Stimulated activated naive CD8-positive, alpha-beta T cell treated with anti-CD3 and anti-CD28 coated beads, Interleukin-15, amount 100 ng/mL, for 72 hours (primary cell): ENCODE data around the gene CNTLN.
A peak's percentile ranks its signal among the peaks of the same experiment; 100 is the strongest.

Experiments used
- ATAC-seq: fragments of 150-1000 bp; cut with Tn5 transposase; 2 replicates; pipeline ENCODE4 v1.10.0; 2021; ENCODE audit warnings: mild to moderate bottlenecking, moderate library complexity
- DNase-seq, 2 donors: peaks; one replicate each; pipeline ENCODE4 v3.0.0; 2021 to 2022
- H3K27ac Mint-ChIP-seq, 2 donors: one replicate each; pipeline ENCODE4 v1.8.0; 2022; ENCODE audit warnings: mild to moderate bottlenecking in 2 of 2, mixed read lengths in 2 of 2, moderate library complexity in 2 of 2
- H3K27me3 Mint-ChIP-seq: one replicate; pipeline ENCODE4 v1.8.0; 2022; ENCODE audit warnings: mixed read lengths
- H3K4me1 Mint-ChIP-seq: one replicate; pipeline ENCODE4 v1.8.0; 2022; ENCODE audit warnings: mild to moderate bottlenecking, mixed read lengths
- H3K4me3 Mint-ChIP-seq, 2 donors: one replicate each; pipeline ENCODE4 v1.8.0; 2022; ENCODE audit warnings: mild to moderate bottlenecking in 2 of 2, mixed read lengths in 2 of 2, moderate library complexity in 1 of 2
- H3K9me3 Mint-ChIP-seq, 2 donors: one replicate each; pipeline ENCODE4 v1.8.0; 2022; ENCODE audit warnings: mixed read lengths in 2 of 2

CNTLN gene

GRCh38 chr9:17134396-17135294 is at the start of gene CNTLN:
Gene CNTLN (plus strand): TSS chr9:17135040. CDS start chr9:17135066, 26 bp downstream.
- Mint-ChIP-seq H3K9me3 (peaks cover 8 to 11% of the 10 kb centered on the region in 2 donors), H3K27ac (peak within 1 kb of the TSS; percentile 64 to 73), H3K27me3 (peaks cover 44% of the 10 kb centered on the region), H3K4me1 (peaks cover 16% of the 10 kb centered on the region), H3K4me3 (peak within 1 kb of the TSS; percentile 80 to 82)
- DNase-seq = peak; percentile 30 to 37
- ATAC-seq = peak; percentile 61

GRCh38 chr9:17088566-17088965 is 46.3 kb upstream of the CNTLN start:
- ATAC-seq = no peak
- Mint-ChIP-seq H3K4me3 (no peak overlapping the region), H3K9me3 (no peaks in the 10 kb centered on the region), H3K27me3 (no peaks in the 10 kb centered on the region), H3K4me1 (no peaks in the 10 kb centered on the region), H3K27ac (no peak overlapping the region)
- no peak for DNase-seq

GRCh38 chr9:17090041-17090440 is 44.8 kb upstream of the CNTLN start:
- no peaks in the 10 kb centered on the region for H3K4me1 Mint-ChIP-seq
- no peak for DNase-seq
- H3K27me3 Mint-ChIP-seq = no peaks in the 10 kb centered on the region
- H3K9me3 Mint-ChIP-seq = no peaks in the 10 kb centered on the region
- H3K27ac Mint-ChIP-seq = no peak overlapping the region
- no peak for ATAC-seq
- H3K4me3 Mint-ChIP-seq = no peak overlapping the region

GRCh38 chr9:17116400-17116837 is 18.4 kb upstream of the CNTLN start:
- no peaks in the 10 kb centered on the region for H3K27me3 Mint-ChIP-seq
- no peaks in the 10 kb centered on the region for H3K4me1 Mint-ChIP-seq
- ATAC-seq (no peak), DNase-seq (no peak)
- peaks cover 0 to 4% of the 10 kb centered on the region in 2 donors for H3K9me3 Mint-ChIP-seq
- no peak overlapping the region for H3K4me3 Mint-ChIP-seq
- no peak overlapping the region for H3K27ac Mint-ChIP-seq

- Mint-ChIP-seq H3K4me3 (no peak overlapping the region), H3K9me3 (peaks cover 0 to 4% of the 10 kb centered on the region in 2 donors), H3K27me3 (no peaks in the 10 kb centered on the region), H3K27ac (no peak overlapping the region), H3K4me1 (no peaks in the 10 kb centered on the region)
- ATAC-seq (no peak), DNase-seq (no peak)
Observed at GRCh38 chr9:17117372-17117771, 17.5 kb upstream of the CNTLN start.

GRCh38 chr9:17120203-17120602 is 14.6 kb upstream of the CNTLN start:
- no peak overlapping the region for H3K27ac Mint-ChIP-seq
- H3K4me1 Mint-ChIP-seq = no peaks in the 10 kb centered on the region
- H3K9me3 Mint-ChIP-seq = peaks cover 0 to 4% of the 10 kb centered on the region in 2 donors
- no peaks in the 10 kb centered on the region for H3K27me3 Mint-ChIP-seq
- no peak for DNase-seq
- ATAC-seq = no peak
- no peak overlapping the region for H3K4me3 Mint-ChIP-seq

GRCh38 chr9:17121264-17121663 is 13.6 kb upstream of the CNTLN start:
- H3K27me3 Mint-ChIP-seq = no peaks in the 10 kb centered on the region
- no peak overlapping the region for H3K27ac Mint-ChIP-seq
- peaks cover 0 to 4% of the 10 kb centered on the region in 2 donors for H3K9me3 Mint-ChIP-seq
- no peak overlapping the region for H3K4me3 Mint-ChIP-seq
- no peak for DNase-seq
- no peaks in the 10 kb centered on the region for H3K4me1 Mint-ChIP-seq
- no peak for ATAC-seq

GRCh38 chr9:17130291-17130690 is 4.5 kb upstream of the CNTLN start:
- Mint-ChIP-seq H3K27ac (no peak overlapping the region), H3K4me1 (peaks cover 15% of the 10 kb centered on the region), H3K9me3 (peaks cover 8 to 11% of the 10 kb centered on the region in 2 donors), H3K27me3 (peaks cover 26% of the 10 kb centered on the region), H3K4me3 (no peak overlapping the region)
- ATAC-seq (no peak), DNase-seq (no peak)

GRCh38 chr9:17130725-17131124 is 4.1 kb upstream of the CNTLN start:
- peaks cover 30% of the 10 kb centered on the region for H3K27me3 Mint-ChIP-seq

GRCh38 chr9:17131494-17131893 is 3.3 kb upstream of the CNTLN start:
- H3K4me1 Mint-ChIP-seq = peaks cover 16% of the 10 kb centered on the region
- H3K9me3 Mint-ChIP-seq = peaks cover 8 to 11% of the 10 kb centered on the region in 2 donors
- no peak for ATAC-seq
- no peak overlapping the region for H3K27ac Mint-ChIP-seq
- H3K4me3 Mint-ChIP-seq = no peak overlapping the region
- H3K27me3 Mint-ChIP-seq = peaks cover 38% of the 10 kb centered on the region
- no peak for DNase-seq

More at GRCh38 chr9:17130725-17131124, 4.1 kb upstream of the CNTLN start:
- peaks cover 16% of the 10 kb centered on the region for H3K4me1 Mint-ChIP-seq
- ATAC-seq = no peak
- peaks cover 8 to 11% of the 10 kb centered on the region in 2 donors for H3K9me3 Mint-ChIP-seq
- no peak overlapping the region for H3K27ac Mint-ChIP-seq
- H3K4me3 Mint-ChIP-seq = no peak overlapping the region
- DNase-seq = no peak

GRCh38 chr9:17135295-17136160 is 688 bp downstream of the CNTLN start:
- Mint-ChIP-seq H3K4me3 (peak overlapping the region; percentile 80 to 82), H3K27ac (peak overlapping the region in 1 of 2 donors; percentile 73), H3K4me1 (peaks cover 16% of the 10 kb centered on the region), H3K9me3 (peaks cover 8 to 11% of the 10 kb centered on the region in 2 donors), H3K27me3 (peaks cover 44% of the 10 kb centered on the region)
- ATAC-seq = peak; percentile 77
- peak in 1 of 2 donors; percentile 2 for DNase-seq

GRCh38 chr9:17137566-17137965 is 2.7 kb downstream of the CNTLN start:
- DNase-seq (no peak), ATAC-seq (no peak)
- peaks cover 8 to 17% of the 10 kb centered on the region in 2 donors for H3K9me3 Mint-ChIP-seq
- no peak overlapping the region for H3K4me3 Mint-ChIP-seq
- H3K4me1 Mint-ChIP-seq = peaks cover 16% of the 10 kb centered on the region
- H3K27ac Mint-ChIP-seq = no peak overlapping the region
- peaks cover 39% of the 10 kb centered on the region for H3K27me3 Mint-ChIP-seq

- no peak for ATAC-seq
- H3K4me3 Mint-ChIP-seq = no peak overlapping the region
- peaks cover 36% of the 10 kb centered on the region for H3K27me3 Mint-ChIP-seq
- DNase-seq = no peak
- H3K9me3 Mint-ChIP-seq = peaks cover 8 to 17% of the 10 kb centered on the region in 2 donors
- peaks cover 16% of the 10 kb centered on the region for H3K4me1 Mint-ChIP-seq
- no peak overlapping the region for H3K27ac Mint-ChIP-seq
Observed at GRCh38 chr9:17138503-17138902, 3.7 kb downstream of the CNTLN start.

- no peak overlapping the region for H3K27ac Mint-ChIP-seq
- H3K4me1 Mint-ChIP-seq = no peaks in the 10 kb centered on the region
- H3K9me3 Mint-ChIP-seq = peaks cover 0 to 6% of the 10 kb centered on the region in 2 donors
Observed at GRCh38 chr9:17140418-17140817, 5.6 kb downstream of the CNTLN start.

GRCh38 chr9:17148324-17148723 is 13.5 kb downstream of the CNTLN start:
- no peaks in the 10 kb centered on the region for H3K27me3 Mint-ChIP-seq
- DNase-seq (no peak), ATAC-seq (no peak)
- no peak overlapping the region for H3K4me3 Mint-ChIP-seq
- H3K4me1 Mint-ChIP-seq = no peaks in the 10 kb centered on the region
- H3K9me3 Mint-ChIP-seq = peaks cover 11% of the 10 kb centered on the region in 2 donors
- no peak overlapping the region for H3K27ac Mint-ChIP-seq

More at GRCh38 chr9:17140418-17140817, 5.6 kb downstream of the CNTLN start:
- Mint-ChIP-seq H3K4me3 (no peak overlapping the region), H3K27me3 (peaks cover 17% of the 10 kb centered on the region)
- no peak for DNase-seq
- ATAC-seq = no peak
